ENCODE results near the gene SLC26A4.

The SLC26A4 gene

GRCh38 chr7:107661081-107661864 is 645 bp downstream of the SLC26A4 start:
- DNase-seq = peak; percentile 37 to 44

- no peak for DNase-seq
These were observed 1.3 kb downstream of the SLC26A4 start for GRCh38 chr7:107661865-107662379.

GRCh38 chr7:107663196-107663595 is 2.6 kb downstream of the SLC26A4 start:
- DNase-seq = no peak

GRCh38 chr7:107666790-107667189 is 6.2 kb downstream of the SLC26A4 start:
- no peak for DNase-seq

- no peak for DNase-seq
These were observed 6.7 kb downstream of the SLC26A4 start for GRCh38 chr7:107667341-107667740.

GRCh38 chr7:107668296-107668695 is 7.7 kb downstream of the SLC26A4 start:
- DNase-seq = no peak

- DNase-seq = no peak
These were observed 11.6 kb downstream of the SLC26A4 start for GRCh38 chr7:107672183-107672582.

- no peak for DNase-seq
These were observed 15.6 kb downstream of the SLC26A4 start for GRCh38 chr7:107676249-107676648.

GRCh38 chr7:107678110-107678753 is 17.6 kb downstream of the SLC26A4 start:
- no peak for DNase-seq

- DNase-seq = no peak
These were observed 19.9 kb downstream of the SLC26A4 start for GRCh38 chr7:107680478-107680877.

- no peak for DNase-seq
These were observed 22.3 kb downstream of the SLC26A4 start for GRCh38 chr7:107682886-107683285.

GRCh38 chr7:107684287-107684686 is 23.7 kb downstream of the SLC26A4 start:
- no peak for DNase-seq

GRCh38 chr7:107684947-107685463 is 24.4 kb downstream of the SLC26A4 start:
- DNase-seq = no peak

- DNase-seq = no peak
These were observed 26.3 kb downstream of the SLC26A4 start for GRCh38 chr7:107686816-107687387.

- DNase-seq = no peak
These were observed 27.0 kb downstream of the SLC26A4 start for GRCh38 chr7:107687656-107688055.

GRCh38 chr7:107689553-107689952 is 28.9 kb downstream of the SLC26A4 start:
- DNase-seq = no peak

GRCh38 chr7:107690084-107690483 is 29.5 kb downstream of the SLC26A4 start:
- no peak for DNase-seq

- DNase-seq = no peak
These were observed 30.0 kb downstream of the SLC26A4 start for GRCh38 chr7:107690611-107691010.

GRCh38 chr7:107691716-107692115 is 31.1 kb downstream of the SLC26A4 start:
- peak in 1 of 2 experiments; percentile 18 for DNase-seq

- DNase-seq = no peak
These were observed 31.9 kb downstream of the SLC26A4 start for GRCh38 chr7:107692501-107692900.

- DNase-seq = no peak
These were observed 32.8 kb downstream of the SLC26A4 start for GRCh38 chr7:107693396-107693795.

- DNase-seq = no peak
These were observed 33.8 kb downstream of the SLC26A4 start for GRCh38 chr7:107694386-107694785.

- no peak for DNase-seq
These were observed 35.8 kb downstream of the SLC26A4 start for GRCh38 chr7:107696330-107696946.

Data from Kasumi-1 (cell line).